NCI-H2081 treated with DMSO at 0.1 percent for 48 hours (cell line): ENCODE data around the gene PALD1.
A peak's percentile ranks its signal among the peaks of the same experiment; 100 is the strongest.

Experiments used
- DNase-seq: peaks from one replicate; lab custom pipeline; 2025; lab: John Stamatoyannopoulos, UW

Gene PALD1

GRCh38 chr10:70537398-70538194 lies 59.0 kb downstream of the PALD1 start:
- peak; percentile 3 for DNase-seq

- no peak for DNase-seq
These were observed 59.6 kb downstream of the PALD1 start for GRCh38 chr10:70538195-70538520.

- no peak for DNase-seq
These were observed 60.3 kb downstream of the PALD1 start for GRCh38 chr10:70538731-70539338.

GRCh38 chr10:70539471-70539870 lies 60.9 kb downstream of the PALD1 start:
- DNase-seq, result no peak

GRCh38 chr10:70540089-70540788 lies 61.7 kb downstream of the PALD1 start:
- no peak for DNase-seq

- DNase-seq, result no peak
These were observed 62.3 kb downstream of the PALD1 start for GRCh38 chr10:70540789-70541360.

- no peak for DNase-seq
These were observed 63.4 kb downstream of the PALD1 start for GRCh38 chr10:70541736-70542564.

GRCh38 chr10:70542565-70542938 lies 64.0 kb downstream of the PALD1 start:
- no peak for DNase-seq

GRCh38 chr10:70543911-70544310 lies 65.3 kb downstream of the PALD1 start:
- no peak for DNase-seq

GRCh38 chr10:70544431-70545340 lies 66.1 kb downstream of the PALD1 start:
- no peak for DNase-seq

- no peak for DNase-seq
These were observed 68.0 kb downstream of the PALD1 start for GRCh38 chr10:70546584-70546983.

- no peak for DNase-seq
These were observed 70.9 kb downstream of the PALD1 start for GRCh38 chr10:70549351-70549961.

- no peak for DNase-seq
These were observed 71.4 kb downstream of the PALD1 start for GRCh38 chr10:70549962-70550458.

GRCh38 chr10:70550459-70550858 lies 71.9 kb downstream of the PALD1 start:
- DNase-seq, result no peak

GRCh38 chr10:70551466-70551865 lies 72.9 kb downstream of the PALD1 start:
- DNase-seq, result no peak

- DNase-seq, result no peak
These were observed 73.4 kb downstream of the PALD1 start for GRCh38 chr10:70551971-70552422.

- DNase-seq, result no peak
These were observed 74.0 kb downstream of the PALD1 start for GRCh38 chr10:70552586-70552985.

GRCh38 chr10:70555371-70555770 lies 76.8 kb downstream of the PALD1 start:
- no peak for DNase-seq

GRCh38 chr10:70557086-70557845 lies 78.7 kb downstream of the PALD1 start:
- DNase-seq, result no peak
